HepG2 (cell line): Measurements from ENCODE around the gene TAF6. TPM values are rescaled to one million over a fixed set of nuclear protein-coding genes. Genes with fewer than 3 reads are reported as not detected.
A peak's percentile ranks its signal among the peaks of the same experiment; 100 is the strongest.

Experiments used
- ATAC-seq: fragments of 200-7000 bp; cut with Tn5 transposase; 3 replicates; pipeline ENCODE4 v1.9.1; 2020; ENCODE audit warnings: mild to moderate bottlenecking, moderate library complexity
- BruUV-seq: library from RNA; stranded (reverse); fragments of 400-500 nt; replicated peaks from 2 replicates; lab custom pipeline; 2021; lab: Mats Ljungman, UMichigan
- CTCF ChIA-PET: fragments of 300-600 bp; formaldehyde crosslinking; extraction: SDS; loops from one replicate; lab custom pipeline; 2021; ENCODE audit warnings: low total read pairs, inconsistent platforms, low intra/inter-chr PET ratio; lab: Yijun Ruan, JAX
- POLR2A ChIA-PET: fragments of 350-600 bp; sonication (Branson Sonifier 250); formaldehyde crosslinking; loops from one replicate; lab custom pipeline; 2020; ENCODE audit warnings: antibody characterized with exemption, inconsistent platforms; lab: Yijun Ruan, JAX
- DNase-seq: peaks from one replicate; pipeline ENCODE4 v3.0.0-alpha.2; 2015; ENCODE audit warnings: low spot score
- FAIRE-seq: peaks from 3 replicates; lab custom pipeline; 2011; peaks lifted over from hg19 to GRCh38; lab: Jason Lieb, UNC
- H2AFZ ChIP-seq: one replicate; pipeline ENCODE4 v1.6.1; 2011; ENCODE audit warnings: low read length, inconsistent platforms
- H3K27ac ChIP-seq: fragments of 300-600 bp; 3 replicates; pipeline ENCODE4 v1.8.0; 2011; ENCODE audit warnings: mixed run types, mild to moderate bottlenecking, mixed read lengths, low read length, inconsistent platforms; ENCODE audit not compliant: insufficient read depth; ENCODE audit errors: extremely low read length
- H3K27me3 ChIP-seq, 2 experiments: fragments of 200-600 bp in 1 of 2; 2 replicates in 1 of 2; 3 replicates in 1 of 2; pipeline versions ENCODE4 v1.6.0 to v1.8.0; 2011; ENCODE audit warnings: low read length in 2 of 2, mild to moderate bottlenecking in 2 of 2, moderate library complexity in 2 of 2, inconsistent platforms in 1 of 2; ENCODE audit not compliant: insufficient read depth in 2 of 2, control insufficient read depth in 1 of 2
- H3K36me3 ChIP-seq, 2 experiments: fragments of 200-600 bp in 1 of 2; replicated peaks in 1 of 2; 2 replicates in 1 of 2; 3 replicates in 1 of 2; pipeline versions ENCODE4 v1.5.1 to v1.8.0; 2011; ENCODE audit warnings: low read length in 2 of 2, inconsistent platforms in 1 of 2; ENCODE audit not compliant: insufficient read depth in 2 of 2, control insufficient read depth in 1 of 2
- H3K4me1 ChIP-seq: 2 replicates; pipeline ENCODE4 v1.5.1; 2012; ENCODE audit warnings: low read length, inconsistent platforms; ENCODE audit not compliant: insufficient read depth
- H3K4me2 ChIP-seq: 2 replicates; pipeline ENCODE4 v1.6.0; 2011; ENCODE audit warnings: low read depth, low read length, inconsistent platforms
- H3K4me3 ChIP-seq, 3 experiments: fragments of 200-600 bp in 1 of 3; sonication (generic), shearing (Covaris generic) in 1 of 3; replicated peaks in 1 of 3; 2 replicates each; pipeline ENCODE4 v1.5.1; 2011 to 2016; ENCODE audit warnings: low read length in 3 of 3, inconsistent platforms in 2 of 3, low read depth in 2 of 3, mild to moderate bottlenecking in 2 of 3, control low read depth in 1 of 3, mixed read lengths in 1 of 3; ENCODE audit not compliant: insufficient read depth in 1 of 3
- H3K79me2 ChIP-seq: one replicate; pipeline ENCODE4 v1.6.1; 2011; ENCODE audit warnings: low read length, inconsistent platforms; ENCODE audit not compliant: insufficient read depth
- H3K9ac ChIP-seq: 2 replicates; pipeline ENCODE4 v1.6.0; 2011; ENCODE audit warnings: mild to moderate bottlenecking, low read depth, low read length, inconsistent platforms; ENCODE audit not compliant: insufficient read depth
- H3K9me3 ChIP-seq: 2 replicates; pipeline ENCODE4 v1.5.1; 2012; ENCODE audit warnings: mild to moderate bottlenecking, low read length
- H4K20me1 ChIP-seq: 2 replicates; pipeline ENCODE4 v1.6.0; 2011; ENCODE audit warnings: inconsistent platforms, mild to moderate bottlenecking, low read length, moderate library complexity; ENCODE audit not compliant: insufficient read depth
- TRAFD1 ChIP-seq: sonication (generic); formaldehyde crosslinking; IDR thresholded peaks from 2 replicates; pipeline ENCODE4 v1.5.1; 2020; ENCODE audit warnings: missing genetic modification reagents, mild to moderate bottlenecking, borderline replicate concordance
- ZNF12 ChIP-seq: sonication (generic); formaldehyde crosslinking; IDR thresholded peaks from 2 replicates; pipeline ENCODE4 v1.5.0; 2020; ENCODE audit warnings: missing genetic modification reagents
- WGBS: methylation state at CpG from one replicate; pipeline ENCODE4 v1.1.6; 2017; ENCODE audit warnings: low lambda C conversion rate; 5-methylcytosine and 5-hydroxymethylcytosine counted together
- in situ Hi-C: cut with HindIII; loops from 2 replicates; pipeline ENCODE4 v1.10.0; 2017; ENCODE audit warnings: low pct_unique_long_range_greater_than_20kb; ENCODE audit not compliant: extremely low pct_ligation_motif_present
- intact Hi-C: fragments of 100-400 bp; cut with micrococcal nuclease; formaldehyde crosslinking; loops from one replicate; pipeline ENCODE4 v1.10.0; 2022; ENCODE audit not compliant: unreplicated experiment
- polyA plus RNA-seq, 8 experiments: library from polyadenylated mRNA; depleted of rRNA in 3 of 8; stranded (reverse) in 7 of 8; unstranded in 1 of 8; fragments of >200 nt; fragmentation: Illumina TruSeq in 4 of 8; extraction: Trizol in 4 of 8; gene quantifications; 2 replicates each; pipeline versions ENCODE4 v1.2.1 to v1.2.3, GENCODE V29; 2011 to 2016; ENCODE audit warnings: low read depth in 4 of 8, missing spikeins in 1 of 8, mixed read lengths in 1 of 8; ENCODE audit not compliant: insufficient read depth in 1 of 8
- total RNA-seq, 5 experiments: library from RNA; depleted of rRNA; stranded (reverse); fragments of >200 nt; fragmentation: Illumina TruSeq; extraction: Trizol; gene quantifications; 2 replicates each; pipeline ENCODE4 v1.2.3, GENCODE V29; 2016; ENCODE audit warnings: low read depth in 1 of 5
- TF ChIP-seq, protein P1 (sequence below): sonication (generic); formaldehyde crosslinking; IDR thresholded peaks from 2 replicates; pipeline ENCODE4 v1.5.0; 2020; ENCODE audit warnings: mild to moderate bottlenecking, missing genetic modification reagents

Gene TAF6
- total and polyA plus RNA-seq, 2 of the 13 experiments (the other 11 are each of a cell fraction or from before 2014, with no cell fraction given), result 12.9 to 18.8 TPM

DNA sequence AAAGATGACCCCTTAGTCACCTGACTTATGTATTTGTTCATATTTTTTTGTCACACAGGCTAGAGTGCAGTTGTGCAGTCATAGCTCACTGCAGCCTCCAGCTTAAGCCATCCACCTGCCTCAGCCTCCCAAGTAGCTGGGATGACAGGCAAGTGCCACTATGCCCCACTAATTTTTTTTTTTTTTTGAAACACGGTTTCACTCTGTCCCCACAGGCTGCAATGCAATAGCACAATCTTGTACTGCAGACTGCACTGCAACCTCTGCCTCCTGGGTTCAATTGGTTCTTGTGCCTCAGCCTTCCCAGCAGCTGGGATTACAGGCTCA, 9.4 kb upstream of the TAF6 start:
- intact Hi-C loops (loop anchor here (5.0 kb wide), 1 partner anchor 46 kb away; the partner anchor contains the start of gene ZNF3), in situ Hi-C loops (no loop called here)
- no peaks in the 10 kb centered on the region for H3K9me3 ChIP-seq
- H3K36me3 ChIP-seq, result no peaks in the 10 kb centered on the region
- no peak overlapping the region for H3K9ac ChIP-seq
- H3K4me2 ChIP-seq, result peak overlapping the region; percentile 74
- DNase-seq, result no peak
- no TSS peak for BruUV-seq
- no peak overlapping the region for H2AFZ ChIP-seq
- H3K27me3 ChIP-seq, result no peaks in the 10 kb centered on the region
- CTCF ChIA-PET, result no interaction called here
- ATAC-seq, result no peak
- no peak for FAIRE-seq
- no peaks in the 10 kb centered on the region for H4K20me1 ChIP-seq
- peaks cover 58% of the 10 kb centered on the region for H3K4me1 ChIP-seq
- peak overlapping the region in 2 of 3 experiments; percentile 84 to 92; a peak in 2 of 6 replicates for H3K4me3 ChIP-seq
- no peak overlapping the region for H3K27ac ChIP-seq
- POLR2A ChIA-PET, result interaction anchor here (2.5 to 3.7 kb wide), 2 partner anchors 20 to 28 kb away, joined by 8 to 26 read pairs; partner anchors contain the start of genes AP4M1, LAMTOR4 and MCM7
- 37% methylated on average over 1 of the region's 1 CpG for WGBS
- H3K79me2 ChIP-seq, result peaks cover 5% of the 10 kb centered on the region
- TF ChIP-seq, protein P1, sequence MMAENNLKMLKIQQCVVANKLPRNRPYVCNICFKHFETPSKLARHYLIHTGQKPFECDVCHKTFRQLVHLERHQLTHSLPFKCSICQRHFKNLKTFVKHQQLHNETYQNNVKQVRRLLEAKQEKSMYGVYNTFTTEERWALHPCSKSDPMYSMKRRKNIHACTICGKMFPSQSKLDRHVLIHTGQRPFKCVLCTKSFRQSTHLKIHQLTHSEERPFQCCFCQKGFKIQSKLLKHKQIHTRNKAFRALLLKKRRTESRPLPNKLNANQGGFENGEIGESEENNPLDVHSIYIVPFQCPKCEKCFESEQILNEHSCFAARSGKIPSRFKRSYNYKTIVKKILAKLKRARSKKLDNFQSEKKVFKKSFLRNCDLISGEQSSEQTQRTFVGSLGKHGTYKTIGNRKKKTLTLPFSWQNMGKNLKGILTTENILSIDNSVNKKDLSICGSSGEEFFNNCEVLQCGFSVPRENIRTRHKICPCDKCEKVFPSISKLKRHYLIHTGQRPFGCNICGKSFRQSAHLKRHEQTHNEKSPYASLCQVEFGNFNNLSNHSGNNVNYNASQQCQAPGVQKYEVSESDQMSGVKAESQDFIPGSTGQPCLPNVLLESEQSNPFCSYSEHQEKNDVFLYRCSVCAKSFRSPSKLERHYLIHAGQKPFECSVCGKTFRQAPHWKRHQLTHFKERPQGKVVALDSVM (CRISPR knock-in tag), result peak; percentile 50
- no peak for TF ChIP-seq TRAFD1
- TF ChIP-seq ZNF12 (CRISPR knock-in tag), result 0 out of 2 replicates have a peak, but pooled peaks have one; percentile 50
- TF ChIP-seq, all 625 proteins: peak for 2
